MG63 (cell line): ENCODE measurements around the gene C4BPB. TPM values are rescaled to one million over a fixed set of nuclear protein-coding genes. Genes with fewer than 3 reads are reported as not detected.

Experiments used
- DNase-seq: peaks from one replicate; pipeline ENCODE4 v3.0.0-alpha.2; 2020
- H3K27me3 ChIP-seq: fragments of 250-450 bp; sonication (Bioruptor Pico); 2 replicates; pipeline ENCODE4 v1.5.1; 2020; ENCODE audit warnings: mild to moderate bottlenecking, moderate library complexity
- H3K36me3 ChIP-seq: fragments of 250-450 bp; sonication (Bioruptor Pico); 2 replicates; pipeline ENCODE4 v1.5.1; 2020; ENCODE audit warnings: mild to moderate bottlenecking, moderate library complexity
- H3K4me3 ChIP-seq: fragments of 250-450 bp; sonication (Bioruptor Pico); 2 replicates; pipeline ENCODE4 v1.5.1; 2020; ENCODE audit warnings: mild to moderate bottlenecking, moderate library complexity
- H3K9me3 ChIP-seq: fragments of 250-450 bp; sonication (Bioruptor Pico); 2 replicates; pipeline ENCODE4 v1.5.1; 2020; ENCODE audit warnings: mild to moderate bottlenecking, moderate library complexity
- total RNA-seq: library from RNA; depleted of rRNA; stranded (reverse); fragments of >200 nt; shearing (Covaris generic); gene quantifications from 2 replicates; pipeline ENCODE4 v1.2.3, GENCODE V29; 2014; ENCODE audit warnings: low replicate concordance

C4BPB gene
- total RNA-seq, 1 experiment from 2014 or later: 3.5 TPM

- no peak overlapping the region for H3K4me3 ChIP-seq
- H3K36me3 ChIP-seq: no peaks in the 10 kb centered on the region
- H3K27me3 ChIP-seq: no peaks in the 10 kb centered on the region
- H3K9me3 ChIP-seq: no peaks in the 10 kb centered on the region
- no peak for DNase-seq
These were observed 9.2 kb downstream of the C4BPB start for GRCh38 chr1:207097871-207098324.

- H3K36me3 ChIP-seq: no peaks in the 10 kb centered on the region
- no peaks in the 10 kb centered on the region for H3K27me3 ChIP-seq
- H3K9me3 ChIP-seq: no peaks in the 10 kb centered on the region
- no peak overlapping the region for H3K4me3 ChIP-seq
- no peak for DNase-seq
These were observed 13.1 kb downstream of the C4BPB start for GRCh38 chr1:207101720-207102119.

GRCh38 chr1:207102146-207102545, 13.5 kb downstream of the C4BPB start:
- H3K4me3 ChIP-seq: no peak overlapping the region
- H3K9me3 ChIP-seq: no peaks in the 10 kb centered on the region
- no peak for DNase-seq
- H3K27me3 ChIP-seq: no peaks in the 10 kb centered on the region
- H3K36me3 ChIP-seq: no peaks in the 10 kb centered on the region

GRCh38 chr1:207102659-207103058, 14.0 kb downstream of the C4BPB start:
- Histone ChIP-seq H3K4me3 (no peak overlapping the region), H3K27me3 (no peaks in the 10 kb centered on the region), H3K36me3 (no peaks in the 10 kb centered on the region), H3K9me3 (no peaks in the 10 kb centered on the region)
- no peak for DNase-seq

GRCh38 chr1:207103892-207104373, 15.3 kb downstream of the C4BPB start, which contains the start of gene C4BPA:
Gene C4BPA, plus strand, starts transcription at chr1:207104233. Its CDS starts 8,793 bp downstream, at chr1:207113026.
- no peak for DNase-seq
- H3K4me3 ChIP-seq: no peak within 1 kb of the TSS
- no peaks in the 10 kb centered on the region for H3K27me3 ChIP-seq
- no peaks in the 10 kb centered on the region for H3K36me3 ChIP-seq
- H3K9me3 ChIP-seq: no peaks in the 10 kb centered on the region

GRCh38 chr1:207109004-207109403, 20.3 kb downstream of the C4BPB start:
- no peak overlapping the region for H3K4me3 ChIP-seq

GRCh38 chr1:207112616-207113296, 24.1 kb downstream of the C4BPB start:
- Histone ChIP-seq H3K36me3 (no peaks in the 10 kb centered on the region), H3K4me3 (no peak overlapping the region), H3K9me3 (no peaks in the 10 kb centered on the region), H3K27me3 (no peaks in the 10 kb centered on the region)
- no peak for DNase-seq

More at GRCh38 chr1:207109004-207109403, 20.3 kb downstream of the C4BPB start:
- Histone ChIP-seq H3K9me3 (no peaks in the 10 kb centered on the region), H3K27me3 (no peaks in the 10 kb centered on the region), H3K36me3 (no peaks in the 10 kb centered on the region)
- no peak for DNase-seq

GRCh38 chr1:207115269-207115668, 26.6 kb downstream of the C4BPB start:
- no peak for DNase-seq
- Histone ChIP-seq H3K36me3 (no peaks in the 10 kb centered on the region), H3K27me3 (no peaks in the 10 kb centered on the region), H3K9me3 (no peaks in the 10 kb centered on the region), H3K4me3 (no peak overlapping the region)

GRCh38 chr1:207124389-207124788, 35.7 kb downstream of the C4BPB start:
- H3K27me3 ChIP-seq: no peaks in the 10 kb centered on the region
- no peaks in the 10 kb centered on the region for H3K36me3 ChIP-seq
- peaks cover 15% of the 10 kb centered on the region for H3K9me3 ChIP-seq
- DNase-seq: no peak
- no peak overlapping the region for H3K4me3 ChIP-seq

GRCh38 chr1:207128336-207128921, 39.8 kb downstream of the C4BPB start:
- Histone ChIP-seq H3K27me3 (no peaks in the 10 kb centered on the region), H3K4me3 (no peak overlapping the region), H3K36me3 (no peaks in the 10 kb centered on the region), H3K9me3 (peaks cover 15% of the 10 kb centered on the region)
- DNase-seq: no peak

- Histone ChIP-seq H3K27me3 (no peaks in the 10 kb centered on the region), H3K36me3 (no peaks in the 10 kb centered on the region), H3K9me3 (peaks cover 15% of the 10 kb centered on the region), H3K4me3 (no peak overlapping the region)
- no peak for DNase-seq
These were observed 40.4 kb downstream of the C4BPB start for GRCh38 chr1:207129053-207129452.

- Histone ChIP-seq H3K36me3 (no peaks in the 10 kb centered on the region), H3K4me3 (no peak overlapping the region), H3K9me3 (peaks cover 15% of the 10 kb centered on the region), H3K27me3 (no peaks in the 10 kb centered on the region)
- no peak for DNase-seq
These were observed 41.8 kb downstream of the C4BPB start for GRCh38 chr1:207130252-207131036.

- H3K9me3 ChIP-seq: peaks cover 15% of the 10 kb centered on the region
- H3K4me3 ChIP-seq: no peak overlapping the region
- H3K27me3 ChIP-seq: no peaks in the 10 kb centered on the region
- H3K36me3 ChIP-seq: no peaks in the 10 kb centered on the region
- DNase-seq: no peak
These were observed 42.5 kb downstream of the C4BPB start for GRCh38 chr1:207131163-207131562.

GRCh38 chr1:207134581-207134980, 45.9 kb downstream of the C4BPB start:
- no peaks in the 10 kb centered on the region for H3K27me3 ChIP-seq
- H3K36me3 ChIP-seq: no peaks in the 10 kb centered on the region
- no peaks in the 10 kb centered on the region for H3K9me3 ChIP-seq
- DNase-seq: no peak
- H3K4me3 ChIP-seq: no peak overlapping the region

- H3K9me3 ChIP-seq: no peaks in the 10 kb centered on the region
- DNase-seq: no peak
- no peaks in the 10 kb centered on the region for H3K27me3 ChIP-seq
- no peaks in the 10 kb centered on the region for H3K36me3 ChIP-seq
- H3K4me3 ChIP-seq: no peak overlapping the region
These were observed 51.0 kb downstream of the C4BPB start for GRCh38 chr1:207139616-207140015.

- no peak for DNase-seq
- Histone ChIP-seq H3K4me3 (no peak overlapping the region), H3K9me3 (no peaks in the 10 kb centered on the region), H3K36me3 (no peaks in the 10 kb centered on the region), H3K27me3 (no peaks in the 10 kb centered on the region)
These were observed 51.9 kb downstream of the C4BPB start for GRCh38 chr1:207140536-207140935.

GRCh38 chr1:207145401-207146058, 56.9 kb downstream of the C4BPB start:
- Histone ChIP-seq H3K4me3 (no peak overlapping the region), H3K36me3 (no peaks in the 10 kb centered on the region), H3K9me3 (no peaks in the 10 kb centered on the region), H3K27me3 (no peaks in the 10 kb centered on the region)
- no peak for DNase-seq
